Metanephros (tissue), 1 donor: ENCODE data around the gene STPG1. TPM values are rescaled to one million over a fixed set of nuclear protein-coding genes. Genes with fewer than 3 reads are reported as not detected.

Experiments used
- total RNA-seq: library from RNA; depleted of rRNA; stranded (reverse); fragments of >200 nt; gene quantifications from one replicate; pipeline ENCODE4 v1.2.3, GENCODE V29; 2014

Gene STPG1, protein sequence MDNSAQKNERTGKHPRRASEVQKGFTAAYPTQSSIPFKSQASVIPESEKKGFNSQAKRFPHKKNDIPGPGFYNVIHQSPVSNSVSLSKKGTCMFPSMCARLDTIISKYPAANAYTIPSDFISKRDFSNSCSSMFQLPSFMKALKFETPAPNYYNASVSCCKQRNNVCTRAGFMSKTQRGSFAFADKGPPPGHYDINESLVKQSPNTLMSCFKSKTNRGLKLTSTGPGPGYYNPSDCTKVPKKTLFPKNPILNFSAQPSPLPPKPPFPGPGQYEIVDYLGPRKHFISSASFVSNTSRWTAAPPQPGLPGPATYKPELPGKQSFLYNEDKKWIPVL
- total RNA-seq = 7.8 TPM

GRCh38 chr1:24413350-24414163, at the start of gene STPG1:
Gene STPG1 (minus strand): TSS chr1:24413782. CDS start chr1:24401388, 12,394 bp downstream.

GRCh38 chr1:24415334-24415909, 1.8 kb upstream of the STPG1 start, which contains the start of gene NIPAL3:
Gene NIPAL3 (plus strand): TSS chr1:24415802. CDS start chr1:24419548, 3,746 bp downstream.

DNA sequence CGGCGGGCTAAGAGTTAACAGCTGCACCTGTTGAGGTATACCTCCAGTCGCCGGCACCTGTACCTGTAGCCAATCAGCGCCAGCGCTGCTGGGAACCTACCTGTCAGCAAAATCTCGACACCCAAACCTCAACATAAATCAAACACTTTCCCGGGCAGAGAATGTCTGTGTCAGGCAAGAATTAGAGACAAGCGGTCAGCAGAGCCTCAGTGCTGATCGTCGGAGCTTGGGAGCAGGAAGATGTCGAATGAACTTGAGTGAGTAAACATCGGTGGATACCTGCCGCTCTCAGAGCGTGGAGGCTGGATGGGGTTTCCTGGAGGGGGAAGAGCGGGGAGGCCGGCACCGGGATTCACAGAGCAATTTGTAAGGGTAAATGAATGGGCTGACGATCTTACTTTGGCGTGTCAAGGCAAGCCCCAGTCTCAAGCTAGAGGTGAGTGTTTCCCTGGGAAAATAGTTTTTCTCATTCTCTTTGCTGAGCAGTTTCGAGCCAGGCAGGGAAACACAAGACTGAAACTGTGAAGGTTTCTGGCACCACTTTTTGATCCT, 94.2 kb downstream of the STPG1 start, which contains the start of gene GRHL3:
GRHL3 (plus strand) TSS at position 46 of the 552 bp plus-strand sequence; CDS start at position 241, 195 bp downstream.

Other genes with a start within 250 kb of the STPG1 start
- gene IFNLR1, start 226.5 kb downstream of the STPG1 start, total RNA-seq = 3.6 TPM
- gene GRHL3, start 94.4 kb downstream of the STPG1 start, total RNA-seq = 2.5 TPM
- gene NIPAL3, start 2.0 kb upstream of the STPG1 start, total RNA-seq = 33.1 TPM
- gene RCAN3, start 89.1 kb upstream of the STPG1 start, total RNA-seq = 10.9 TPM
- 0.47 TPM for gene NCMAP, start 142.3 kb upstream of the STPG1 start, total RNA-seq
- gene SRRM1, start 229.5 kb upstream of the STPG1 start, total RNA-seq = 56.5 TPM